Testis (tissue), 2 donors: ENCODE data around the gene RTP3.

ENCODE experiments used
- POLR2A ChIP-seq: fragments of 450-650 bp; IDR thresholded peaks from one replicate; pipeline ENCODE4 v1.6.1; 2017; ENCODE audit warnings: antibody characterized with exemption, mild to moderate bottlenecking, moderate library complexity
- TF ChIP-seq, protein P1 (sequence below), 3 experiments: fragments of 450-650 bp in 2 of 3; fragments of 200-600 bp in 1 of 3; sonication (generic) in 1 of 3; IDR thresholded peaks; one replicate each; pipeline ENCODE4 v1.5.1; 2016 to 2019; ENCODE audit warnings: antibody characterized with exemption in 3 of 3, mild to moderate bottlenecking in 2 of 3, moderate library complexity in 1 of 3

DNA sequence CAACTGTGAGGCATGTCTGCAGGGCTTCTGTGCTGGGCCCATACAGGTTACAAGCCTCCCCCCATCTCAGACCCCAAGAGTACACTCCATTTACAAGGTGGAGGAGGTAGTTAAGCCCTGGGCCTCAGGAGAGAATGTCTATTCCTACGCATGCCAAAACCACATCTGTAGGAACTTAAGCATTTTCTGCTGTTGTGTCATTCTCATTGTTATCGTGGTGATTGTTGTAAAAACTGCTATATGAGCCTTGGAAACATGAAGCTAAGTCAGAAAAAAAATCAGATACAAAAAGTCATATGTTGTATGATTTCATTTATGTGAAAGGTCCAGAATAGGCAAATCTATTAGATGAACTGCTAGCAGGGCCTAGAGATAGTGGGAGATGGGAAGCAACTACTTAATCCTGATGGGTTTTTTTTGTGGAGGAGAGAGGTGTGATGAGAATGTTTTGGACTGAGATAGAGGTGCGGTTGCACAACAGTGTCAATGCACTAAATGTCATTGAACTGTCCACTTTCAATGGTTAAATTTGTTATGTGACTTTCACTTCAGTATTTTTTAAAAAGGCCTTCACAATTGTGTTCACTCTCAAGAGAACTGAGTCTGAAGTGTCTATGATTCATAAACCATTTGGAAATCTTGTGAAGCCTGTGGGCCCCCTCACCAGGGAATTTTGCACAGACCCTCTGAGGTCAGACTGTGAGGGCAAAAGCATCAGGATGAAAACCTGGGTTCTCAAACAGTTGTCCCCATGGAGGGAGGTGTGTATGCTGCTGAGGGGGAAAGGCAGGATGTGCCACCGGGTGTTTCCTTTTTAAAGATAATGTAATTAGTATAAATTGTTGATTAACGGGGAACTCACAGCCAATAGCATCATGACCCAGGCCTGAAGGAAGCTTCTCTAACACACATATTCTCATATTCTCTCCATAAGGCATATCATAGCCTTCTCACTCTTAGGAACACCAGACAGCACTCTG, 3.2 kb downstream of the RTP3 start:
- TF ChIP-seq POLR2A, result no peak
- TF ChIP-seq, protein P1, sequence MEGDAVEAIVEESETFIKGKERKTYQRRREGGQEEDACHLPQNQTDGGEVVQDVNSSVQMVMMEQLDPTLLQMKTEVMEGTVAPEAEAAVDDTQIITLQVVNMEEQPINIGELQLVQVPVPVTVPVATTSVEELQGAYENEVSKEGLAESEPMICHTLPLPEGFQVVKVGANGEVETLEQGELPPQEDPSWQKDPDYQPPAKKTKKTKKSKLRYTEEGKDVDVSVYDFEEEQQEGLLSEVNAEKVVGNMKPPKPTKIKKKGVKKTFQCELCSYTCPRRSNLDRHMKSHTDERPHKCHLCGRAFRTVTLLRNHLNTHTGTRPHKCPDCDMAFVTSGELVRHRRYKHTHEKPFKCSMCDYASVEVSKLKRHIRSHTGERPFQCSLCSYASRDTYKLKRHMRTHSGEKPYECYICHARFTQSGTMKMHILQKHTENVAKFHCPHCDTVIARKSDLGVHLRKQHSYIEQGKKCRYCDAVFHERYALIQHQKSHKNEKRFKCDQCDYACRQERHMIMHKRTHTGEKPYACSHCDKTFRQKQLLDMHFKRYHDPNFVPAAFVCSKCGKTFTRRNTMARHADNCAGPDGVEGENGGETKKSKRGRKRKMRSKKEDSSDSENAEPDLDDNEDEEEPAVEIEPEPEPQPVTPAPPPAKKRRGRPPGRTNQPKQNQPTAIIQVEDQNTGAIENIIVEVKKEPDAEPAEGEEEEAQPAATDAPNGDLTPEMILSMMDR (IDR thresholded peaks at IDR 0.05), result no peak
